T1000 (cell line): ENCODE data around the gene MLN.

ENCODE experiments used
- DNase-seq: peaks from one replicate; lab custom pipeline; 2025; ENCODE audit warnings: mixed read lengths; lab: John Stamatoyannopoulos, UW

The MLN gene

GRCh38 chr6:33752646-33753015 lies 51.2 kb downstream of the MLN start:
- DNase-seq, result no peak

GRCh38 chr6:33751771-33752645 lies 51.8 kb downstream of the MLN start:
- DNase-seq, result no peak

- DNase-seq, result no peak
Observed at GRCh38 chr6:33750244-33750991, 53.4 kb downstream of the MLN start.

GRCh38 chr6:33749401-33749800 lies 54.4 kb downstream of the MLN start:
- DNase-seq, result no peak

GRCh38 chr6:33748841-33749240 lies 55.0 kb downstream of the MLN start:
- no peak for DNase-seq

- DNase-seq, result no peak
Observed at GRCh38 chr6:33747823-33748222, 56.0 kb downstream of the MLN start.

- DNase-seq, result no peak
Observed at GRCh38 chr6:33746651-33747100, 57.1 kb downstream of the MLN start, which contains the start of gene IP6K3. Gene IP6K3 (minus strand): TSS chr6:33746905. CDS start chr6:33735476, 11,429 bp downstream.

- peak; percentile 37 for DNase-seq
Observed at GRCh38 chr6:33746036-33746600, 57.7 kb downstream of the MLN start.

- DNase-seq, result no peak
Observed at GRCh38 chr6:33745548-33745947, 58.3 kb downstream of the MLN start.

- no peak for DNase-seq
Observed at GRCh38 chr6:33744895-33745546, 58.8 kb downstream of the MLN start.
